Activated T-helper 17 cell treated with anti-CD3 and anti-CD28 coated beads, Interleukin-2, amount 50 U/mL, for 72 hours (primary cell): ENCODE measurements around the gene SYNGAP1. TPM values are rescaled to one million over a fixed set of nuclear protein-coding genes. Genes with fewer than 3 reads are reported as not detected.

Source experiments
- ATAC-seq: fragments of 150-1000 bp; cut with Tn5 transposase; replicated peaks from 2 replicates; pipeline ENCODE4 v1.10.0; 2021; ENCODE audit warnings: mild to moderate bottlenecking, moderate library complexity
- H3K27ac Mint-ChIP-seq: one replicate; pipeline ENCODE4 v1.8.0; 2022; ENCODE audit warnings: mixed read lengths
- H3K27me3 Mint-ChIP-seq: one replicate; pipeline ENCODE4 v1.8.0; 2022; ENCODE audit warnings: mixed read lengths
- H3K36me3 Mint-ChIP-seq: one replicate; pipeline ENCODE4 v1.8.0; 2022; ENCODE audit warnings: low read depth, mild to moderate bottlenecking, mixed read lengths
- H3K4me1 Mint-ChIP-seq: one replicate; pipeline ENCODE4 v1.8.0; 2022; ENCODE audit warnings: mixed read lengths
- H3K4me3 Mint-ChIP-seq: one replicate; pipeline ENCODE4 v1.8.0; 2022; ENCODE audit warnings: mild to moderate bottlenecking, mixed read lengths
- H3K9me3 Mint-ChIP-seq: one replicate; pipeline ENCODE4 v1.8.0; 2022; ENCODE audit warnings: mixed read lengths
- total RNA-seq, 2 donors: library from RNA; stranded (reverse); gene quantifications; one replicate each; pipeline ENCODE4 v1.2.3, GENCODE V29; 2022

Gene SYNGAP1
- total RNA-seq, 2 donors from 2014 or later, result 43.2 to 156 TPM

GRCh38 chr6:33411632-33412005, 8.2 kb upstream of the SYNGAP1 start:
- H3K4me1 Mint-ChIP-seq, result peaks cover 44% of the 10 kb centered on the region
- ATAC-seq, result no peak
- peak overlapping the region; percentile 66 for H3K27ac Mint-ChIP-seq
- H3K36me3 Mint-ChIP-seq, result peaks cover 75% of the 10 kb centered on the region
- no peaks in the 10 kb centered on the region for H3K9me3 Mint-ChIP-seq
- no peaks in the 10 kb centered on the region for H3K27me3 Mint-ChIP-seq
- peak overlapping the region; percentile 96 for H3K4me3 Mint-ChIP-seq

DNA sequence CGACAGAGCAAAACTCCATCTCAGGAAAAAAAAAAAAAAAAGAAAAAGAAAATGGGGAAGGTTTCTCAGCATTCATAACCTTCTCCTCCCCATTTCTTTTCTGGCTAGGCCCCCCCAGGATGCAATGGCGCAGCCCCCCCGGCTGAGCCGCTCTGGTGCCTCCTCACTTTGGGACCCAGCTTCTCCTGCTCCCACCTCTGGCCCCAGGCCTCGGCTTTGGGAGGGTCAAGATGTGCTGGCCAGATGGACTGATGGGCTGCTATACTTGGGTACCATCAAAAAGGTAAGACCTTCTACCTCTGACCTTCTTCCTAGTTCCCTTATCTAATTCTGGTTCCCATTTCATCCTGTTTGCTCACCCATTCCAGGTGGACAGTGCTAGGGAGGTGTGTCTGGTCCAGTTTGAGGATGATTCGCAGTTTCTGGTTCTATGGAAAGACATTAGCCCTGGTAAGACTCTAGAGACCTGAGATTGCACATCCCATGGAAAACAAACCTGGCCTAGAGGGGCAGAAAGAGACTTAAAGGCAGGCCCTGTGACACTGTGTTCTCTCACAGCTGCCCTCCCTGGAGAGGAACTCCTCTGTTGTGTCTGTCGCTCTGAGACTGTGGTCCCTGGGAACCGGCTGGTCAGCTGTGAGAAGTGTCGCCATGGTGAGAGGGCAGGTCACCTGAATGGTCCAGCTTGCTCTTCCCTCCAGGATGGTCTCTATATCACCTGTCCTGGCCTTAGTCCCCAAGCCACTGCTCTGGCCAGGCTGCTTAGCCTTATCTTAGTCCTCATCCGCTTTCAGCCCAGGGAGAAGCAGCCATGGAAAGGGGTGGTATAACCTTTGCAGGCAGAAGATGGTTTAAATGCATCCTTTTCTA, 7.5 kb upstream of the SYNGAP1 start:
- Mint-ChIP-seq H3K9me3 (no peaks in the 10 kb centered on the region), H3K27me3 (no peaks in the 10 kb centered on the region), H3K4me3 (peak overlapping the region; percentile 96), H3K36me3 (peaks cover 75% of the 10 kb centered on the region), H3K4me1 (peaks cover 44% of the 10 kb centered on the region), H3K27ac (peak overlapping the region; percentile 78)
- ATAC-seq, result no peak

GRCh38 chr6:33413241-33414120, 6.4 kb upstream of the SYNGAP1 start:
- peaks cover 46% of the 10 kb centered on the region for H3K4me1 Mint-ChIP-seq
- no peak for ATAC-seq
- peak overlapping the region; percentile 96 for H3K4me3 Mint-ChIP-seq
- H3K27me3 Mint-ChIP-seq, result no peaks in the 10 kb centered on the region
- peak overlapping the region; percentile 97 for H3K27ac Mint-ChIP-seq
- peaks cover 75% of the 10 kb centered on the region for H3K36me3 Mint-ChIP-seq
- H3K9me3 Mint-ChIP-seq, result no peaks in the 10 kb centered on the region

DNA sequence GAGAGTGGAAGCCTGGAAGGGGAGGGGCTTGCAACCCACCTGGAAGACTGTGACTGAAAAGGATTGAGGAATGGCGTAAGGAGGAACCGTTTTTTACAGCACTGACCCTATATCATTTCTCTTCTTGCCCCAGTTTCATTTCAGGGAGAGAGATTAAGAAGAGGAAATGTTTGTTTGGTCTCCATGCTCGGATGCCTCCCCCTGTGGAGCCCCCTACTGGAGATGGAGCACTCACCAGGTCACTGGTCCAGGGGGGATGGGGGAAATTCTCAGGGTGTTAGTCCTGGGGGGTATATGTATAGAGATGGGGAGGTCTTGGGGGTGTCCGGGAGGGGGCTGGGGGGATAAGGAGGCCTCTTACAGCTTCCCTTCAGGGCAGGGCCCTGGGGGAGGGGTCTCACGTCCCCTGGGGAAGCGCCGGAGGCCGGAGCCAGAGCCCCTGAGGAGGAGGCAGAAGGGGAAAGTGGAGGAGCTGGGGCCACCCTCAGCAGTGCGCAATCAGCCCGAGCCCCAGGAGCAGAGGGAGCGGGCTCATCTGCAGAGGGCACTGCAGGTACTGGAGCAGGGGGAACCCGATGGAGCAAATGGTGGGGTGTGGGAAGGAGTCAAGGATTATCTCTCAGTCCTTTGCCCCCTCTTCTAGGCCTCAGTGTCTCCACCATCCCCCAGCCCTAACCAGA, 5.1 kb upstream of the SYNGAP1 start:
- H3K27ac Mint-ChIP-seq, result peak overlapping the region; percentile 97
- no peak for ATAC-seq
- H3K36me3 Mint-ChIP-seq, result peaks cover 80% of the 10 kb centered on the region
- no peaks in the 10 kb centered on the region for H3K9me3 Mint-ChIP-seq
- H3K27me3 Mint-ChIP-seq, result no peaks in the 10 kb centered on the region
- H3K4me3 Mint-ChIP-seq, result peak overlapping the region; percentile 96
- H3K4me1 Mint-ChIP-seq, result peaks cover 49% of the 10 kb centered on the region

GRCh38 chr6:33415831-33416230, 4.0 kb upstream of the SYNGAP1 start:
- Mint-ChIP-seq H3K27ac (peak overlapping the region; percentile 97), H3K4me1 (peaks cover 45% of the 10 kb centered on the region), H3K4me3 (peak overlapping the region; percentile 96), H3K27me3 (no peaks in the 10 kb centered on the region), H3K36me3 (peaks cover 80% of the 10 kb centered on the region), H3K9me3 (no peaks in the 10 kb centered on the region)
- no peak for ATAC-seq

DNA sequence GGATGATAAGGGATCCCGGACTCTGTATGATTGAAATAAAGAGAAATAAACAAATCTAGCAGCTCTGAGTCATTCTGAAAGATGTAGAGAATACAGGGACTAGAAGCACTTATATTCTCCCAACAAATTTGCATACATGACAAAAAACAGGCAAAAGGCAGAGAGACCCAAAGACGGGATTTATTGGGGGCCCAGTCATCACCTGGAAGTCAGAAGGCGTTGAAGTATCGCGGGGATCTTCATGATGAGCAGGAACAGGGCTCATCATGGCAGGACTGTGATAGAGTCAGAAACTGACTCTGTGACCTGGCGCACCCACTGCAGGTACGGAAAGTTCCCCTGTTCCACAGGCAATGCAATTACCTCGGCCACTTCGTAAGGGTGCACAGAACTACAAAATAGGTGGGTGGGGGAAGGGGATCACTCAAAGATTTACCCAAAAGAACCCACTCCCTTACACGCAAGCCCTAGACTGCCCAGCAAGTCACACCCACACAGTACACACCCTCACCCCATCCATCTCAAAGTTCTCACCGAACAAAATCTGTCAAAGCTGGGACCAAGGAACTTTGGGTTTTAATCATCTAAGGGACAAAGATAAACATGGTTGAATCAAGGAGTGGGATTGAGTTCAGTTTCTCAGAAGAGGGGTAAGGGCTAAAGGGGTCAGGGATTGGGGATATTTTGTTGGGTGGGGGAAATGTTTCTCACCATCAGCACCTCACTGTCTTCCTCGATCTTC, 3.3 kb upstream of the SYNGAP1 start:
- peaks cover 75% of the 10 kb centered on the region for H3K36me3 Mint-ChIP-seq
- H3K9me3 Mint-ChIP-seq, result no peaks in the 10 kb centered on the region
- H3K27ac Mint-ChIP-seq, result peak overlapping the region; percentile 97
- peaks cover 53% of the 10 kb centered on the region for H3K4me1 Mint-ChIP-seq
- ATAC-seq, result peak; percentile 42
- H3K4me3 Mint-ChIP-seq, result peak overlapping the region; percentile 96
- H3K27me3 Mint-ChIP-seq, result no peaks in the 10 kb centered on the region

GRCh38 chr6:33417128-33417902, 2.5 kb upstream of the SYNGAP1 start:
- peak overlapping the region; percentile 96 for H3K4me3 Mint-ChIP-seq
- no peaks in the 10 kb centered on the region for H3K9me3 Mint-ChIP-seq
- peaks cover 68% of the 10 kb centered on the region for H3K36me3 Mint-ChIP-seq
- peak; percentile 33 for ATAC-seq
- H3K27ac Mint-ChIP-seq, result peak overlapping the region; percentile 97
- H3K27me3 Mint-ChIP-seq, result no peaks in the 10 kb centered on the region
- H3K4me1 Mint-ChIP-seq, result peaks cover 60% of the 10 kb centered on the region

DNA sequence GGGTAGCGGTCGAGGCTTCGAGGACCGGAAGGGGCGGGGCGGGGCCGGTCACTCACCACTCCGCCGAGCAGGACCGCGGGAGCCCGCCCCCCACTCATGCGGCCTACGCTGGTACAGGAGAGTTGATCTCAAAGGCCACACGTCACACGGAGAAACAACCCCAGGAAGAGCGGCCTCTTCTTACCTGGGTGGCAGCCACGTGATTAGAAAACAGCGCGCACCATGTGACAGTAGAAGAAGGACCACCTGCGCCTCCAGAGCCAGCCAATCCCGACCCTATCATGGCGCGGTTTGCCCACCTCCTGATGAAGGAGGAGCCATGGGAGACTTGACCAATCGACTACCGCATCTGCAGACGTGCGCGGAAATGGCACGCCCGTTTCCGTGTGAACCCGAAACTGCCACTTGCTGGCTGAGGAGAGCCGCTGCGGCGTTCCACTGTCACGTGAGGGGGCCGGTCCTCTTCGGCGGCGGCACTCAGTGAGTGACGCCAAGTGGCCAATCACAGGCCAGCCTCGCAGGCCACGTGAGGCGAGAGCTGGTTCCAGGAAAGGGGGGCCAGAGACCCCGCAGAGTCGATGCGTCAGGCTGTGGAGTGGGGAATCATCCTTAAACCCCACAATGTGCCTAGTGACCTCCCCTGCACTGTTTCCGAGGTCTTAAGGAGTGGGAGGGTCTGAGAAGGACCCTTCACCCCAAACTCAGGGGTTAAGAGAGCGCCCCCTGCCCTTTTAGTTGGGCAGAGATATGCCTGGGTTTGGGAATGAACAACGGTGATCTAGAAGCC, 1.8 kb upstream of the SYNGAP1 start, which contains the start of gene CUTA:
Gene CUTA (minus strand): TSS at position 205 of the 787 bp plus-strand sequence. CDS start 107 bp downstream, at position 98.
- ATAC-seq, result peak; percentile 78
- Mint-ChIP-seq H3K27me3 (no peaks in the 10 kb centered on the region), H3K27ac (peak within 1 kb of the TSS; percentile 97), H3K4me1 (peaks cover 60% of the 10 kb centered on the region), H3K4me3 (peak within 1 kb of the TSS; percentile 96), H3K36me3 (peaks cover 62% of the 10 kb centered on the region), H3K9me3 (no peaks in the 10 kb centered on the region)

DNA sequence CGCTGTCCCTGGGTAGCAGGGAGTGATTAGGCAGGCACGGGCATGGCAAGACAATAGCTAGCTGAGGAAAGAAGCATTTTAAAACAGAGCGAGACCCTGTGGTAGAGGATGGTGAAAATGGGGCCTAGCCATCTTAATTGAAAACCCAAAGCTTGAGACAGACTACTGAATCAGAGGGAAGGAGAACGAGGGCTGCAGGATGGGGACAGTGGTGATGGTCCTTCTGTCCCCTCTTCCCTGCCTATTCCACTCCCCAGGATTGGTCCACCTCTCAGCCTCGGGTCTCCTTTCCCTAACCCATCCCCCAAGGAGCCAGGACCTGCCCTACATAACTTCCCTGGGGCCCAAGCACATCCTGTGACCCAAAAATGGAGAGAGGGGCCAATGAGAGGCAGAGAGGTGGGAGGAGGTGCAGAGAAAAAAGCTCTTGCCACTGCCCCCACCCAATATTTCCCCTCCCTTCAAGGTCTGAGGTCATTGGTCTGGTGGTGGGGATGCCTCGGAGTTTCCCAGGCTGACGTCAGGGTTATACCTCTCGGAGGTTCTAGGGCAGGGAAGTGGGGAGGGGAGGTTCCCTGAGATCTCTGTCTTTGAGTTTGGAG, 1.1 kb upstream of the SYNGAP1 start:
- H3K4me1 Mint-ChIP-seq, result peaks cover 60% of the 10 kb centered on the region
- H3K4me3 Mint-ChIP-seq, result peak overlapping the region; percentile 96
- H3K27me3 Mint-ChIP-seq, result no peaks in the 10 kb centered on the region
- H3K27ac Mint-ChIP-seq, result peak overlapping the region; percentile 97
- peak; percentile 25 for ATAC-seq
- no peaks in the 10 kb centered on the region for H3K9me3 Mint-ChIP-seq
- H3K36me3 Mint-ChIP-seq, result peaks cover 62% of the 10 kb centered on the region

DNA sequence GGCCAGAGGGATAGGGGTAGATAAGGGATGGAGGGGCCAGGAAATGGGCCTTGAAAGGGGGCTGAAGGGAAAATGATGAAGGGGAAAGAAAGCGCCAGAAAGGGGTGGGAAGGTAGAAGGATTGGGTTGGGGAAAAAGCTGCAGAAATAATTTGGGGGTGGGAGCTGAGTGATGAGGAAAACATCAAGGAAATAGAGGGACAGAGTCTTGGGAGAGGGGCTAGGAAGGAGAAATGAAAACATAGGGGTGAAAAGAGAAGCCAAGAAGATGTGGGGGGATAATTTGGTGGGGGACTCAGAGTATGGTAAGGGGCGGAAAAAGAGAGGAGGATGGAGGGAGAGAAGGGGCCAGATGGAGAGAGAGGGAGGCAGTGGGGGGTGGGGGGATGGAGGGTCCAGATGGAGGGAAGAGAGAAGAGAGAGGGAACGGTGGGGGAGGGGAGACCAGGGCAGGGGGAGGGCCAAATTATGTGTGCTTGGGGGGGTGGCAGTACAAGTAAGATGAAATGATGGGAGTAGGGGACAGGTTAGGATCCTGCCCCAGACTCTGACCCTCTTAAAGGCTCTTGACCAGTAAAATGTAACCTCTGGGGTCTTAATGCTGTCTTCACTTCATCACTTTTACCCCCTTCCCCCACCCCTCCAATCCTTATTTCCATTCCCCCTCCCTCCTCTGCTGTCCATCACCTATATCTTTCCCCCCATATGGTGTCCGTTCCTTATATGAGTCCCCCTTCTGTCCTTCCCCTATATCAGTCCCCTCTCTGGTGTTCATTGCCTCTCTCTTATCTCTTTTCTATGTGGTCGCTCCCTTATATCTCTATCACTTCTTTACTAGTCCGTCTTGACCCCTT, 852 bp downstream of the SYNGAP1 start:
- no peak for ATAC-seq
- H3K4me3 Mint-ChIP-seq, result peak overlapping the region; percentile 96

DNA sequence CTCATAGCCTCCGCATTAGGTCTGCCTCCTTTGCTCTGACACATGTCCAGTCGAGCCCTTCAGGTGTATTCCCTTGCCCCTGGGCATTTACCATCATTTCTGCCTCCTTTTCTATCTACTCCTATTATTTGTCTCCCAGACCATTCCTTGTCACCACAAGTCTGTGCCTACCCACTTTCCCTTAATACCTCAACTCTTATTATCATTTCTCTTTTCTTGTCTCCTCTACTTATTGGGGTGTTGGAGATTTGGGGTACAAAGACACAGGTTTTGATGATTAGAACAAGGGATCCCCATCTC, 1.4 kb downstream of the SYNGAP1 start:
- no peaks in the 10 kb centered on the region for H3K27me3 Mint-ChIP-seq
- H3K36me3 Mint-ChIP-seq, result peaks cover 62% of the 10 kb centered on the region
- no peak for ATAC-seq
- no peaks in the 10 kb centered on the region for H3K9me3 Mint-ChIP-seq
- H3K4me1 Mint-ChIP-seq, result peaks cover 58% of the 10 kb centered on the region
- H3K4me3 Mint-ChIP-seq, result peak overlapping the region; percentile 96
- H3K27ac Mint-ChIP-seq, result peak overlapping the region; percentile 46

More for the DNA sequence above, 852 bp downstream of the SYNGAP1 start:
- H3K27me3 Mint-ChIP-seq, result no peaks in the 10 kb centered on the region
- H3K36me3 Mint-ChIP-seq, result peaks cover 62% of the 10 kb centered on the region
- H3K4me1 Mint-ChIP-seq, result peaks cover 60% of the 10 kb centered on the region
- peak overlapping the region; percentile 46 for H3K27ac Mint-ChIP-seq
- H3K9me3 Mint-ChIP-seq, result no peaks in the 10 kb centered on the region

GRCh38 chr6:33423777-33424176, 3.9 kb downstream of the SYNGAP1 start:
- peak overlapping the region; percentile 96 for H3K4me3 Mint-ChIP-seq
- H3K27ac Mint-ChIP-seq, result peak overlapping the region; percentile 97
- no peak for ATAC-seq
- H3K36me3 Mint-ChIP-seq, result peaks cover 60% of the 10 kb centered on the region
- H3K9me3 Mint-ChIP-seq, result no peaks in the 10 kb centered on the region
- no peaks in the 10 kb centered on the region for H3K27me3 Mint-ChIP-seq
- peaks cover 65% of the 10 kb centered on the region for H3K4me1 Mint-ChIP-seq
